Glomerular endothelial cell (primary cell): ENCODE data around the gene ZNF318. TPM values are rescaled to one million over a fixed set of nuclear protein-coding genes. Genes with fewer than 3 reads are reported as not detected.

Experiments
- DNase-seq: peaks from one replicate; pipeline ENCODE4 v3.0.0-alpha.2; 2011; ENCODE audit warnings: low read depth, low spot score; ENCODE audit errors: extremely low read depth
- total RNA-seq: library from RNA; depleted of rRNA; stranded (reverse); fragments of >200 nt; gene quantifications from 2 replicates; pipeline ENCODE4 v1.2.3, GENCODE V29; 2015

ZNF318 gene
- total RNA-seq, 1 donor from 2014 or later = 16.0 TPM

DNA sequence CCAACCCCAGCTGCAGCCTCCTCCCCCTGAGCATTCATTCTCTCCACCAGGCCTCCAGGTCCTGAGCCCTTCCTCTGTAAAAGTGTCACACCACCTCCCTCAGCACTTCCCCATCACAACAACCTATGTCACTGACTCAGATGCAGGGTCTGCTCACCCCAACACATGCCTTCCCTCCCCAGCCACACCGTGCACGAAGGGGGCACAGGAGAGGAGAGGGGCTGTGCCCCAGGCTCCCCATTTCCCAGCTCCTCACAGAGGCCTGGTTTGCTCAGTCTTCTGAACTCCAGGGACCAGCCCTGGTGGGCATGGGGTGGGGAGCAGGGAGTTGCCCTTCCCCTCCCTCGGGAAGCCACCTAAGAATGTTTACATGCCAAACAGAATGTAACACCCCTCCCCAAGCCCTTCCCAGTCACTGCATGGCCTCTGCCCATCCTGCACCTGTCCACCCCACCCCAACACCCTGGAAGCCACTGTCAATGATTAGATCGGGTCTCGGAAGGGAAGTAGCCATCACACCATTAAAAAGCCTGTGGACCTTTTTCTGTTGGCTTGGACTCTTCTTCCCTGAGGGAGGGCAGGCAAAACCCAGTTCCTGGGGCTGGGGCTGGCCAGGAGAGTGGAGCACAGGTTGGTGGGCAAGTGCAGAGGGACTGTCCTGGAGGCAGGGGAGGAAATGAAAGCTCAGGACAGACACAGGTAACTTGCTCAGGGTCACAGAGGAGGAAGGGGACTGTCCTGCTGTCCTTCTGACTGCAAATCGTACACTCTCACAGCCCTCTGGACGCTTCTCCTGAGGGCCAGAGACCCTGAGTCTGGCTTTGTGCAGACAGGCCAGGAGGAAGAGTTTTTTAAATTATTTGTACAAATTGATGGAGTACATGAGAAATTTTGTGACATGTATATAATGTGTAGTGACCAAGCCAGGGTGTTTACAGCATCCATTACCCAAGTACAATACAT is 81.4 kb downstream of the ZNF318 start:
- DNase-seq = no peak

DNA sequence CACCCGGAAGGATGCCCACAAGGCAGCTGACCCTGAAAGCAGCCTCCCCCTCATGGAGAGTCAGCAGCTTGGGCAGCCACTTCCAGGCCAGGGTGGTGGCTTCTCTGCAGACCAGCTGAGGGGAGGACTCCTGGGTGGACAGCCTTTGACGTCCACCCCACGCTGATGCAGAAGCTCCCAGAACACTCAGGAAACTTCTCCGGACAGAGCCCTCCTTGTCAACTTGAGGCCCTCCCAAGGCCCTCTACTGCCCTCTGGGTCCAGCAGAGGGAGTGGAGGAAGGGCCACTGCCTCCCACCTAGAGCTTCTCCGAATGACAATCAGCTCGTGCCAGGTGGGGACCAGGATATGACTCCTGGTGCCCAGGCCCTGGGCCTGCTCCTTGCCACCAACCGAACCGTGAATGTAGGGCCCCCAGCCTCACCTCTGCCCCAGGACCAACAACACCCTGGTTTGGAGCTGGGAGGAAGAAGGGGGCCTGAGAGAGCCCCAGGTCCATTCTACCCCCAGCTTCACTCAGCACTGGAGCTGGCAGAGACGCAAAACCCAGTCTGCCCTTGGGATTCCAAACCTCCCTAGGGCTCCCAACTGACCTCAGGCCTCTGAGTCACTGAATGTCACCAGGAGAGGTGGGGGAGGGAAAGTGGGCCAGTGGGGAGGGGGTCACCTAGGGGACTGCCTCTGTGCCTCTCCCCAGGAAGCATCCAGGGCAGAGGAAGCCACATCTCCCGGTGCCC is 82.3 kb downstream of the ZNF318 start:
- DNase-seq = no peak

DNA sequence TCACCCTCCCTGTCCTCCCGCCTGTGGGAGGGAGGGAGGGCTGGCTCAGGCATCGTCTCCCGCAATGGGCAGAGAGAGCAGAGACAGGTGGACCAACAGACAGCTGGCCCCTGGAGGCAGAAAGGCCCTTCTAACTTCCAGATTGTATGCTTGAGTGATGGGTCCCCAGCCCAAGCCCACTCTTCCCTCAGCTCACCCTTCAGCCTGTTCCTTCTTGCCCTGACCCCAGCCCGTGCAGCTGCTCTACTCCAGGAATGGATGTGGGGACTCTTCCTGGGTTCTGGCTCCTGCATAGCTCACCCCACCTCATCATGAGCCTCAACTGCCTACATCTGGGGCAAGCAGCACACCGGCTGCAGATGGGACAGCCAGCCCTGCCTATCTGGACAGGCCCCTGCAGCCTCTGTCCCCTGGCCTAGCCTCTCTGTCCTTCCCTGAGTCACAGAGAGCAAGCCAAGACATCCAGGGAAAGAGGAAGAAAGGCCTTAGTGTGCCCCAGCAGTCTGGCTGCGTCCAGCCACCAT is 82.9 kb downstream of the ZNF318 start:
- no peak for DNase-seq

Other genes with a start within 250 kb of the ZNF318 start
- gene SRF, start 198.4 kb downstream of the ZNF318 start, total RNA-seq = 30.1 and 31.4 TPM in 2 replicates
- 42.1 and 49.7 TPM in 2 replicates for gene CUL9, start 187.5 kb downstream of the ZNF318 start, total RNA-seq
- 87.5 and 133 TPM in 2 replicates for gene DNPH1, start 140.2 kb downstream of the ZNF318 start, total RNA-seq
- 0.06 TPM in 1 of 2 replicates, not detected in the other for gene TTBK1, start 126.2 kb downstream of the ZNF318 start, total RNA-seq
- gene SLC22A7, start 71.4 kb downstream of the ZNF318 start, total RNA-seq = not detected in 2 replicates
- gene CRIP3, start 60.8 kb downstream of the ZNF318 start, total RNA-seq = not detected in 2 replicates
- gene ABCC10, start 57.9 kb upstream of the ZNF318 start, total RNA-seq = 19.8 and 32.6 TPM in 2 replicates
- 0.88 and 0.92 TPM in 2 replicates for gene DLK2, start 85.9 kb upstream of the ZNF318 start, total RNA-seq
- gene TJAP1, start 107.9 kb upstream of the ZNF318 start, total RNA-seq = 26.0 and 26.5 TPM in 2 replicates
- gene LRRC73, start 140.7 kb upstream of the ZNF318 start, total RNA-seq = 0.12 TPM in 1 of 2 replicates, not detected in the other
- gene YIPF3, start 147.3 kb upstream of the ZNF318 start, total RNA-seq = 171 and 190 TPM in 2 replicates
- 24.5 and 26.3 TPM in 2 replicates for gene POLR1C, start 147.4 kb upstream of the ZNF318 start, total RNA-seq
- gene XPO5, start 206.4 kb upstream of the ZNF318 start, total RNA-seq = 27.1 and 27.7 TPM in 2 replicates
- 26.4 and 27.6 TPM in 2 replicates for gene POLH, start 206.5 kb upstream of the ZNF318 start, total RNA-seq